ENCODE results near the gene MORF4L2.

- TF ChIP-seq CTCF (IDR thresholded peaks at IDR 0.05) (no peak), POLR2A (IDR thresholded peaks at IDR 0.05) (no peak)
Observed at GRCh38 chrX:103697687-103698086, 11.2 kb upstream of the MORF4L2 start.
